HCT116 (cell line): ENCODE data around the gene DYNLL2. TPM values are rescaled to one million over a fixed set of nuclear protein-coding genes. Genes with fewer than 3 reads are reported as not detected.

Source experiments
- ATAC-seq: fragments of 200-7000 bp; cut with Tn5 transposase; 2 replicates; pipeline ENCODE4 v1.9.1; 2020; ENCODE audit warnings: mild to moderate bottlenecking, moderate library complexity
- BruUV-seq: library from RNA; stranded (reverse); fragments of 400-500 nt; replicated peaks from 2 replicates; lab custom pipeline; 2021; lab: Mats Ljungman, UMichigan
- CTCF ChIA-PET: fragments of 300-600 bp; sonication (Branson Sonifier 250); formaldehyde crosslinking; loops from one replicate; lab custom pipeline; 2021; ENCODE audit warnings: antibody characterized with exemption; lab: Charles Lee
- POLR2A ChIA-PET: fragments of 300-600, 350-600 bp; sonication (Branson Sonifier 250); formaldehyde crosslinking; loops from one replicate; lab custom pipeline; 2021; ENCODE audit warnings: antibody characterized with exemption; lab: Charles Lee
- RAD21 ChIA-PET, 2 experiments: fragments of 300-600 bp; sonication (Branson Sonifier 250); formaldehyde crosslinking; loops; one replicate each; lab custom pipeline; 2023; ENCODE audit warnings: low total read pairs in 2 of 2; ENCODE audit not compliant: uncharacterized antibody in 2 of 2, unreplicated experiment in 2 of 2, low non-redundant PET in 1 of 2; lab: Charles Lee
- DNase-seq: peaks from one replicate; pipeline ENCODE4 v3.0.0-alpha.2; 2010; ENCODE audit warnings: low read depth, low spot score
- H2AFZ ChIP-seq: fragments of 200-600 bp; shearing (Covaris generic), sonication (generic); 2 replicates; pipeline ENCODE4 v1.6.1; 2017; ENCODE audit warnings: low read depth, mixed run types, mixed read lengths, antibody characterized with exemption, low read length; ENCODE audit not compliant: poor library complexity, severe bottlenecking
- H3K27ac ChIP-seq: 2 replicates; pipeline ENCODE4 v1.5.1; 2012; ENCODE audit warnings: low read depth, low read length
- H3K27me3 ChIP-seq: fragments of 200-600 bp; sonication (generic); 2 replicates; pipeline ENCODE4 v1.6.1; 2016; ENCODE audit warnings: mixed run types, low read length, mixed read lengths; ENCODE audit not compliant: insufficient read depth
- H3K36me3 ChIP-seq, 2 experiments: fragments of 200-500 bp in 1 of 2; fragments of 200-600 bp in 1 of 2; sonication (Bioruptor generic) in 1 of 2; sonication (generic) in 1 of 2; 2 replicates each; pipeline versions ENCODE4 v1.5.1 to v1.6.1; 2014 to 2016; ENCODE audit warnings: low read length in 2 of 2, inconsistent platforms in 1 of 2, mixed read lengths in 1 of 2, mixed run types in 1 of 2; ENCODE audit not compliant: insufficient read depth in 2 of 2, control insufficient read depth in 1 of 2
- H3K4me1 ChIP-seq, 2 experiments: fragments of 200-600 bp in 1 of 2; sonication (generic) in 1 of 2; 2 replicates each; pipeline versions ENCODE4 v1.5.1 to v1.6.1; 2012 to 2017; ENCODE audit warnings: low read length in 2 of 2, inconsistent platforms in 1 of 2, mild to moderate bottlenecking in 1 of 2, mixed read lengths in 1 of 2, mixed run types in 1 of 2, moderate library complexity in 1 of 2; ENCODE audit not compliant: insufficient read depth in 2 of 2, control insufficient read depth in 1 of 2
- H3K4me2 ChIP-seq: fragments of 200-600 bp; sonication (generic); 2 replicates; pipeline ENCODE4 v1.6.1; 2017; ENCODE audit warnings: mixed run types, low read length, mixed read lengths
- H3K4me3 ChIP-seq, 2 experiments: fragments of 200-600 bp in 1 of 2; sonication (generic) in 1 of 2; replicated peaks in 1 of 2; 2 replicates each; pipeline ENCODE4 v1.5.1; 2011 to 2016; ENCODE audit warnings: low read length in 2 of 2, control low read depth in 1 of 2, low read depth in 1 of 2, mild to moderate bottlenecking in 1 of 2, mixed read lengths in 1 of 2, mixed run types in 1 of 2
- H3K79me2 ChIP-seq: fragments of 200-600 bp; sonication (generic); 2 replicates; pipeline ENCODE4 v1.6.1; 2017; ENCODE audit warnings: mild to moderate bottlenecking, mixed run types, low read length, moderate library complexity, mixed read lengths; ENCODE audit not compliant: insufficient read depth
- H3K9ac ChIP-seq: fragments of 200-600 bp; sonication (generic); 2 replicates; pipeline ENCODE4 v1.6.1; 2016; ENCODE audit warnings: low read length, mixed read lengths
- H3K9me2 ChIP-seq: fragments of 200-600 bp; sonication (generic), shearing (Covaris generic); 2 replicates; pipeline ENCODE4 v1.6.1; 2017; ENCODE audit warnings: mixed run types, mild to moderate bottlenecking, moderate library complexity; ENCODE audit not compliant: insufficient read depth
- H3K9me3 ChIP-seq, 2 experiments: fragments of 200-500 bp in 1 of 2; fragments of 200-600 bp in 1 of 2; sonication (Bioruptor generic) in 1 of 2; sonication (generic) in 1 of 2; 2 replicates each; pipeline ENCODE4 v1.6.1; 2014 to 2017; ENCODE audit warnings: low read length in 2 of 2, mixed read lengths in 2 of 2, inconsistent platforms in 1 of 2, low read depth in 1 of 2, mild to moderate bottlenecking in 1 of 2, mixed run types in 1 of 2, moderate library complexity in 1 of 2; ENCODE audit not compliant: control insufficient read depth in 1 of 2, insufficient read depth in 1 of 2
- H4K20me1 ChIP-seq: fragments of 200-600 bp; sonication (generic), shearing (Covaris generic); 2 replicates; pipeline ENCODE4 v1.6.1; 2017; ENCODE audit warnings: mixed run types, mild to moderate bottlenecking, moderate library complexity; ENCODE audit not compliant: insufficient read depth
- CEBPB ChIP-seq: IDR thresholded peaks from 2 replicates; pipeline ENCODE4 v1.6.1; 2012; ENCODE audit warnings: low read depth
- POLR2AphosphoS5 ChIP-seq: IDR thresholded peaks from 2 replicates; pipeline ENCODE4 v1.6.1; 2011; ENCODE audit warnings: mild to moderate bottlenecking, low read depth, low read length, moderate library complexity
- REST ChIP-seq: IDR thresholded peaks from 2 replicates; pipeline ENCODE4 v1.6.1; 2012; ENCODE audit warnings: low read depth
- SRF ChIP-seq: IDR thresholded peaks from 2 replicates; pipeline ENCODE4 v1.6.1; 2012; ENCODE audit warnings: low read depth
- intact Hi-C: fragments of 100-400 bp; cut with micrococcal nuclease; formaldehyde crosslinking; loops from 2 replicates; pipeline ENCODE4 v1.10.0; 2022
- total RNA-seq: library from RNA; stranded (reverse); gene quantifications from one replicate; pipeline ENCODE4 v1.2.1, GENCODE V29; 2021; ENCODE audit not compliant: unreplicated experiment
- TF ChIP-seq, protein P1 (sequence below), 3 experiments: fragments of 200-600 bp in 1 of 3; sonication (generic) in 1 of 3; IDR thresholded peaks in 2 of 3; conservative IDR thresholded peaks in 1 of 3; 2 replicates each; pipeline ENCODE4 v1.5.1; 2012 to 2017; ENCODE audit warnings: low read depth in 2 of 3, low read length in 2 of 3, antibody characterized with exemption in 1 of 3, borderline replicate concordance in 1 of 3, control low read depth in 1 of 3, mild to moderate bottlenecking in 1 of 3, mixed read lengths in 1 of 3, mixed run types in 1 of 3, moderate library complexity in 1 of 3; ENCODE audit not compliant: insufficient read depth in 1 of 3

The DYNLL2 gene
- total RNA-seq, 1 experiment from 2014 or later = 54.9 TPM

GRCh38 chr17:58097384-58098088 lies 14.3 kb downstream of the DYNLL2 start:
- CTCF ChIA-PET = interaction anchor here (1.0 kb wide), 2 partner anchors 15 to 98 kb away, joined by 3 read pairs; no protein-coding TSS in a partner anchor
- H4K20me1 ChIP-seq = no peaks in the 10 kb centered on the region
- intact Hi-C loops = no loop called here
- H3K4me3 ChIP-seq = no peak overlapping the region
- no peaks in the 10 kb centered on the region for H3K9me2 ChIP-seq
- DNase-seq = no peak
- ATAC-seq = peak; percentile 70
- H3K4me1 ChIP-seq = no peaks in the 10 kb centered on the region; a peak in 1 of 4 replicates
- H3K36me3 ChIP-seq = peaks cover 4 to 6% of the 10 kb centered on the region in 2 experiments; a peak in 3 of 4 replicates
- H3K27me3 ChIP-seq = no peaks in the 10 kb centered on the region
- H3K79me2 ChIP-seq = no peaks in the 10 kb centered on the region; the same call in 1 of the 2 replicates
- no TSS peak for BruUV-seq
- H3K27ac ChIP-seq = no peak overlapping the region
- TF ChIP-seq CEBPB (no peak), SRF (no peak), REST (no peak), POLR2AphosphoS5 (no peak)
- TF ChIP-seq, protein P1, sequence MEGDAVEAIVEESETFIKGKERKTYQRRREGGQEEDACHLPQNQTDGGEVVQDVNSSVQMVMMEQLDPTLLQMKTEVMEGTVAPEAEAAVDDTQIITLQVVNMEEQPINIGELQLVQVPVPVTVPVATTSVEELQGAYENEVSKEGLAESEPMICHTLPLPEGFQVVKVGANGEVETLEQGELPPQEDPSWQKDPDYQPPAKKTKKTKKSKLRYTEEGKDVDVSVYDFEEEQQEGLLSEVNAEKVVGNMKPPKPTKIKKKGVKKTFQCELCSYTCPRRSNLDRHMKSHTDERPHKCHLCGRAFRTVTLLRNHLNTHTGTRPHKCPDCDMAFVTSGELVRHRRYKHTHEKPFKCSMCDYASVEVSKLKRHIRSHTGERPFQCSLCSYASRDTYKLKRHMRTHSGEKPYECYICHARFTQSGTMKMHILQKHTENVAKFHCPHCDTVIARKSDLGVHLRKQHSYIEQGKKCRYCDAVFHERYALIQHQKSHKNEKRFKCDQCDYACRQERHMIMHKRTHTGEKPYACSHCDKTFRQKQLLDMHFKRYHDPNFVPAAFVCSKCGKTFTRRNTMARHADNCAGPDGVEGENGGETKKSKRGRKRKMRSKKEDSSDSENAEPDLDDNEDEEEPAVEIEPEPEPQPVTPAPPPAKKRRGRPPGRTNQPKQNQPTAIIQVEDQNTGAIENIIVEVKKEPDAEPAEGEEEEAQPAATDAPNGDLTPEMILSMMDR (IDR thresholded peaks at IDR 0.05 in 2 of 3, conservative IDR thresholded peaks at IDR 0.05 in 1 of 3; ENCODE audit: borderline replicate concordance in 1 of 3, insufficient read depth in 1 of 3, low read depth in 2 of 3, low read length in 2 of 3) = no peak
- TF ChIP-seq, all 23 proteins: peak for 0
- H3K9me3 ChIP-seq = no peaks in the 10 kb centered on the region
- ChIA-PET RAD21 (interaction anchor here in 1 of 2 experiments (1.4 kb wide), 1 partner anchor 75 kb away, joined by 3 read pairs; no protein-coding TSS in a partner anchor), POLR2A (interaction anchor here (0.7 to 2.9 kb wide), 4 partner anchors 11 to 90 kb away, joined by 3 to 11 read pairs (median 4); partner anchors contain the start of genes DYNLL2 and SRSF1)
- H2AFZ ChIP-seq = no peak overlapping the region
- no peak overlapping the region for H3K4me2 ChIP-seq
- no peak overlapping the region for H3K9ac ChIP-seq
